Progenitor cell of endocrine pancreas (in vitro differentiated cells): Measurements from ENCODE around the gene CD300LG. TPM values are rescaled to one million over a fixed set of nuclear protein-coding genes. Genes with fewer than 3 reads are reported as not detected.

ENCODE experiments used
- DNase-seq: peaks from one replicate; pipeline ENCODE4 v3.0.0; 2021; ENCODE audit warnings: low spot score; ENCODE audit not compliant: unreplicated experiment
- H3K27ac Mint-ChIP-seq: 2 replicates; pipeline ENCODE4 v1.8.0; 2021; ENCODE audit warnings: mild to moderate bottlenecking, moderate library complexity, mixed read lengths
- H3K27me3 Mint-ChIP-seq: 2 replicates; pipeline ENCODE4 v1.8.0; 2021; ENCODE audit warnings: mixed read lengths
- H3K36me3 Mint-ChIP-seq: 2 replicates; pipeline ENCODE4 v1.8.0; 2022; ENCODE audit warnings: mixed read lengths; ENCODE audit not compliant: insufficient read depth
- H3K4me1 Mint-ChIP-seq: 2 replicates; pipeline ENCODE4 v1.8.0; 2021; ENCODE audit warnings: low read depth, mixed read lengths
- H3K4me3 Mint-ChIP-seq: 2 replicates; pipeline ENCODE4 v1.8.0; 2021; ENCODE audit warnings: low read depth, mild to moderate bottlenecking, moderate library complexity, mixed read lengths
- H3K9me3 Mint-ChIP-seq: 2 replicates; pipeline ENCODE4 v1.8.0; 2021; ENCODE audit warnings: low read depth, mixed read lengths
- CTCF ChIP-seq: fragments of 200-600 bp; sonication (generic); IDR thresholded peaks from one replicate; pipeline ENCODE4 v1.5.0; 2021; ENCODE audit warnings: antibody characterized with exemption, mild to moderate bottlenecking; ENCODE audit not compliant: unreplicated experiment
- total RNA-seq: library from RNA; stranded (reverse); gene quantifications from 2 replicates; pipeline ENCODE4 v1.2.1, GENCODE V29; 2021

Gene CD300LG
- total RNA-seq, 1 donor from 2014 or later = not detected

DNA sequence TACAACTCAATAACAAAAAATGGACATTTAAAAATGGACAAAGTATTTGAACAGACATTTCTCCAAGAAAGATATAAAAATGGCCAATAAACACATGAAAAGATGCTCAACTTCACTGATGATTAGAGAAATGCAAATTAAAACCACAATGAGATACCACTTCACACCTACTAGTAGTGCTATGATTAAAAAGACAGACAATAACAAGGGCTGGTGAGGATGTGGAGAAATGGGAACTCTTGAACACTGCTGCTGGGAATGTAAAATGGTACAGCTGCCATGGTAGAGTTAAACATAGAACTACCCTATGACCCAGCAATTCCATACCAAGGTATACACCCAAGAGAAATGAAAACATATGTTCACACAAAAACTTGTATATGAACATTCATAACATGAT is 41.9 kb upstream of the CD300LG start:
- Mint-ChIP-seq H3K36me3 (peaks cover 16% of the 10 kb centered on the region), H3K4me3 (no peak overlapping the region), H3K9me3 (no peaks in the 10 kb centered on the region), H3K27me3 (no peaks in the 10 kb centered on the region), H3K27ac (no peak overlapping the region), H3K4me1 (no peaks in the 10 kb centered on the region)
- TF ChIP-seq CTCF = no peak
- DNase-seq = no peak

- Mint-ChIP-seq H3K9me3 (no peaks in the 10 kb centered on the region), H3K27me3 (no peaks in the 10 kb centered on the region), H3K4me1 (no peaks in the 10 kb centered on the region), H3K4me3 (no peak overlapping the region), H3K27ac (no peak overlapping the region), H3K36me3 (peaks cover 12% of the 10 kb centered on the region)
- DNase-seq = no peak
- no peak for TF ChIP-seq CTCF
These were observed 38.9 kb upstream of the CD300LG start for GRCh38 chr17:43808076-43808475.

DNA sequence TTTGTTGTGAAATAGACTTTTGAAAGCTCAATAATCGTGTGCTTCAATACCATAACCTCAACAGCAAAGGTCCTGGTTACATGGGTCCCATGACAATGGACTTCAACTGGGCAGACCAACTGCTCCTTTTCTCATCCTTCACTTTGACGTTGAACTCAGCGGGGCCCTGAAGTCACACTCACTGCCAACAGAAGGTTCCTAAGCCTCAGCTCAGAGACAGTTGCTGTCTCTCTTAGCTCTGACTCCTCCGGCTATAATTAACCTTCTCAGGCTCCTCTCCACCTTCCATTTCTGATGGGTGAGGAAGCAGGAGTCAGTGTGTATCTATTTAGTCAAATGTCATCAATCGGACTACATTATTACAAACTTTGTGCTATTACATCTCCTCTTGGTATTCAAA is 37.9 kb upstream of the CD300LG start:
- no peak for TF ChIP-seq CTCF
- H3K4me3 Mint-ChIP-seq = no peak overlapping the region
- H3K36me3 Mint-ChIP-seq = peaks cover 12% of the 10 kb centered on the region

GRCh38 chr17:43810226-43810715 is 36.7 kb upstream of the CD300LG start:
- Mint-ChIP-seq H3K9me3 (no peaks in the 10 kb centered on the region), H3K27me3 (no peaks in the 10 kb centered on the region), H3K4me3 (no peak overlapping the region), H3K4me1 (no peaks in the 10 kb centered on the region), H3K27ac (no peak overlapping the region), H3K36me3 (peaks cover 12% of the 10 kb centered on the region)
- TF ChIP-seq CTCF = no peak
- DNase-seq = no peak

More for the DNA sequence above, 37.9 kb upstream of the CD300LG start:
- Mint-ChIP-seq H3K27me3 (no peaks in the 10 kb centered on the region), H3K4me1 (no peaks in the 10 kb centered on the region), H3K27ac (no peak overlapping the region), H3K9me3 (no peaks in the 10 kb centered on the region)
- no peak for DNase-seq

DNA sequence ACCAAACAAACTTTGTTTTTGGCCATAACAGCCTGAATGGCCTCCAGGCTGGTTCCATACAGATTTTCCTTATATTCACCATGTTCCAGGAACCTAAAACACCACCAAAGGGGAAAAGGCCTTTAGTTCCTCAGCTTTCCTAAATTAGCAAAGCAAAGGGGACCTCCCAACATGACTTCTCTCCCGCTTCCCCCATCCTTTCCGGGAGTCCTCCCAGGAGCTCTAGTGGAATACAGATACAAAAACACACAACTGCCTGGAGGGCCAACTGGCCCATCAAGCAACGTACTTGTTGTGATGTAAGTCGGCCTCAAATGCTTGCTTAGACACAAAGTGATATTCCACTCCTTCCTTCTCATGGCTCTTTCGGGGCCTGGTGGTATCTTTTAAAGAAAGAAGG is 36.2 kb upstream of the CD300LG start:
- Mint-ChIP-seq H3K36me3 (peaks cover 8% of the 10 kb centered on the region), H3K4me1 (no peaks in the 10 kb centered on the region), H3K9me3 (no peaks in the 10 kb centered on the region), H3K4me3 (no peak overlapping the region), H3K27ac (no peak overlapping the region), H3K27me3 (no peaks in the 10 kb centered on the region)
- DNase-seq = no peak
- no peak for TF ChIP-seq CTCF
